Peyer's patch (tissue), 4 donors: ENCODE measurements around the gene CD80. TPM values are rescaled to one million over a fixed set of nuclear protein-coding genes. Genes with fewer than 3 reads are reported as not detected.

Experiments
- DNase-seq, 3 donors: peaks; one replicate each; pipeline ENCODE4 v3.0.0-alpha.2; 2017 to 2019
- H3K27ac ChIP-seq, 4 donors: fragments of 200-600 bp; sonication (generic); one replicate each; pipeline ENCODE4 v1.5.1; 2016 to 2019
- H3K27me3 ChIP-seq, 2 donors: fragments of 200-600 bp; sonication (generic); one replicate each; pipeline ENCODE4 v1.5.1; 2019
- H3K36me3 ChIP-seq, 3 donors: fragments of 200-600 bp; sonication (generic); one replicate each; pipeline ENCODE4 v1.5.1; 2016 to 2019
- H3K4me1 ChIP-seq, 4 donors: fragments of 200-600 bp; sonication (generic); one replicate each; pipeline ENCODE4 v1.5.1; 2016 to 2019
- H3K4me3 ChIP-seq, 4 donors: fragments of 200-600 bp; sonication (generic); 1 replicate in 3 of 4; 2 replicates in 1 of 4; pipeline ENCODE4 v1.5.1; 2016 to 2019; ENCODE audit warnings: mild to moderate bottlenecking in 1 of 4
- H3K9me3 ChIP-seq, 4 donors: fragments of 200-600 bp; sonication (generic); one replicate each; pipeline ENCODE4 v1.5.1; 2016 to 2019; ENCODE audit warnings: mild to moderate bottlenecking in 1 of 4
- CTCF ChIP-seq, 6 experiments: fragments of 450-650 bp in 4 of 6; fragments of 200-600 bp in 2 of 6; sonication (generic) in 1 of 6; IDR thresholded peaks; one replicate each; pipeline ENCODE4 v1.5.1; 2017 to 2019; ENCODE audit warnings: antibody characterized with exemption in 6 of 6, mild to moderate bottlenecking in 3 of 6, moderate library complexity in 1 of 6
- POLR2A ChIP-seq, 2 donors: fragments of 450-650 bp; IDR thresholded peaks; one replicate each; pipeline ENCODE4 v1.5.1; 2017; ENCODE audit warnings: antibody characterized with exemption in 2 of 2, mild to moderate bottlenecking in 2 of 2, moderate library complexity in 2 of 2
- total RNA-seq, 4 donors: library from RNA; depleted of rRNA; stranded (reverse); fragments of >200 nt; gene quantifications; one replicate each; pipeline ENCODE4 v1.1.0, GENCODE V29; 2016

The CD80 gene
- total RNA-seq, 4 donors from 2014 or later, result 4.2 to 19.8 TPM; not detected in 2

GRCh38 chr3:119530456-119530855, 29.0 kb downstream of the CD80 start:
- TF ChIP-seq POLR2A (IDR thresholded peaks at IDR 0.05) (no peak), CTCF (IDR thresholded peaks at IDR 0.05) (no peak)
- Histone ChIP-seq H3K27ac (no peak overlapping the region), H3K27me3 (no peaks in the 10 kb centered on the region)

GRCh38 chr3:119529883-119530282, 29.5 kb downstream of the CD80 start:
- H3K9me3 ChIP-seq, result no peaks in the 10 kb centered on the region
- peaks cover 0 to under 1% (median 0%) of the 10 kb centered on the region in 3 donors for H3K36me3 ChIP-seq
- DNase-seq, result no peak
- no peak overlapping the region for H3K4me3 ChIP-seq
- TF ChIP-seq CTCF (IDR thresholded peaks at IDR 0.05), result no peak
- no peak for TF ChIP-seq POLR2A (IDR thresholded peaks at IDR 0.05)
- H3K27ac ChIP-seq, result no peak overlapping the region
- H3K27me3 ChIP-seq, result no peaks in the 10 kb centered on the region
- H3K4me1 ChIP-seq, result no peaks in the 10 kb centered on the region

More at GRCh38 chr3:119530456-119530855, 29.0 kb downstream of the CD80 start:
- Histone ChIP-seq H3K9me3 (no peaks in the 10 kb centered on the region), H3K4me1 (no peaks in the 10 kb centered on the region), H3K4me3 (no peak overlapping the region), H3K36me3 (no peaks in the 10 kb centered on the region)
- DNase-seq, result no peak

GRCh38 chr3:119527714-119528113, 31.7 kb downstream of the CD80 start:
- Histone ChIP-seq H3K27me3 (no peaks in the 10 kb centered on the region), H3K4me3 (no peak overlapping the region), H3K4me1 (no peaks in the 10 kb centered on the region), H3K36me3 (peaks cover 0 to 20% (median 0%) of the 10 kb centered on the region in 3 donors), H3K9me3 (no peaks in the 10 kb centered on the region), H3K27ac (no peak overlapping the region)
- TF ChIP-seq CTCF (IDR thresholded peaks at IDR 0.05) (no peak), POLR2A (IDR thresholded peaks at IDR 0.05) (no peak)
- no peak for DNase-seq

GRCh38 chr3:119524931-119525662, 34.3 kb downstream of the CD80 start:
- Histone ChIP-seq H3K4me3 (no peak overlapping the region), H3K9me3 (no peaks in the 10 kb centered on the region), H3K36me3 (peaks cover 0 to 45% (median 0%) of the 10 kb centered on the region in 3 donors), H3K4me1 (no peaks in the 10 kb centered on the region), H3K27ac (no peak overlapping the region), H3K27me3 (no peaks in the 10 kb centered on the region)
- TF ChIP-seq POLR2A (IDR thresholded peaks at IDR 0.05) (no peak), CTCF (IDR thresholded peaks at IDR 0.05) (peak in 3 of 6 experiments; percentile 5 to 25 (median 17))
- no peak for DNase-seq

- peaks cover 0 to 94% (median 4%) of the 10 kb centered on the region in 3 donors for H3K36me3 ChIP-seq
- H3K4me3 ChIP-seq, result no peak overlapping the region
- H3K4me1 ChIP-seq, result no peaks in the 10 kb centered on the region
- H3K27me3 ChIP-seq, result no peaks in the 10 kb centered on the region
- TF ChIP-seq CTCF (IDR thresholded peaks at IDR 0.05) (no peak), POLR2A (IDR thresholded peaks at IDR 0.05) (no peak)
- DNase-seq, result no peak
- no peaks in the 10 kb centered on the region for H3K9me3 ChIP-seq
- H3K27ac ChIP-seq, result no peak overlapping the region
Measured at GRCh38 chr3:119518026-119518425, 41.4 kb downstream of the CD80 start.
